H1 (cell line): Measurements from ENCODE around the gene STX2. TPM values are rescaled to one million over a fixed set of nuclear protein-coding genes. Genes with fewer than 3 reads are reported as not detected.

Source experiments
- CTCF ChIA-PET: fragments of 300-600 bp; sonication (Branson Sonifier 250); formaldehyde crosslinking; loops from one replicate; lab custom pipeline; 2021; ENCODE audit not compliant: partially characterized antibody; lab: Charles Lee
- POLR2A ChIA-PET: fragments of 300-600 bp; sonication (Branson Sonifier 250); formaldehyde crosslinking; loops from one replicate; lab custom pipeline; 2021; ENCODE audit warnings: inconsistent platforms; ENCODE audit not compliant: partially characterized antibody; lab: Charles Lee
- DNase-seq, 2 experiments: peaks; one replicate each; pipeline versions ENCODE4 v3.0.0 to v3.0.0-alpha.2; 2010 to 2022; ENCODE audit warnings: low spot score in 2 of 2, low read depth in 1 of 2, mixed read lengths in 1 of 2
- FAIRE-seq: peaks from 2 replicates; lab custom pipeline; 2011; peaks lifted over from hg19 to GRCh38; lab: Jason Lieb, UNC
- H2AFZ ChIP-seq: 2 replicates; pipeline ENCODE4 v1.8.1; 2012; ENCODE audit warnings: low read length, inconsistent platforms
- H2AK5ac ChIP-seq: 2 replicates; pipeline ENCODE4 v1.6.1; 2013; ENCODE audit warnings: low read depth, low read length
- H2BK120ac ChIP-seq: replicated peaks from 2 replicates; pipeline ENCODE3; 2013; ENCODE audit warnings: low read depth, low read length, inconsistent platforms
- H2BK12ac ChIP-seq: 2 replicates; pipeline ENCODE4 v1.6.1; 2013; ENCODE audit warnings: low read depth, low read length
- H2BK15ac ChIP-seq: 2 replicates; pipeline ENCODE4 v1.6.1; 2013; ENCODE audit warnings: low read length
- H2BK20ac ChIP-seq: 2 replicates; pipeline ENCODE4 v1.6.1; 2013; ENCODE audit warnings: low read length
- H2BK5ac ChIP-seq: 2 replicates; pipeline ENCODE4 v1.6.1; 2013; ENCODE audit warnings: low read depth, low read length
- H3K14ac ChIP-seq: 2 replicates; pipeline ENCODE4 v1.6.1; 2013; ENCODE audit warnings: inconsistent platforms; ENCODE audit not compliant: insufficient read length
- H3K18ac ChIP-seq: 2 replicates; pipeline ENCODE4 v1.6.1; 2013; ENCODE audit warnings: low read length; ENCODE audit errors: extremely low read depth
- H3K23ac ChIP-seq: 2 replicates; pipeline ENCODE4 v1.6.1; 2013; ENCODE audit warnings: inconsistent platforms; ENCODE audit not compliant: insufficient read length
- H3K23me2 ChIP-seq: 2 replicates; pipeline ENCODE4 v1.6.1; 2013; ENCODE audit warnings: low read depth, low read length
- H3K27ac ChIP-seq: 2 replicates; pipeline ENCODE4 v1.6.1; 2011; ENCODE audit warnings: low read depth, low read length, inconsistent platforms
- H3K27me3 ChIP-seq, 4 experiments: replicated peaks in 1 of 4; 1 replicate in 1 of 4; 2 replicates in 3 of 4; pipeline versions ENCODE4 v1.6.1 to v1.8.1; 2011 to 2013; ENCODE audit warnings: low read length in 3 of 4, mild to moderate bottlenecking in 3 of 4, inconsistent platforms in 2 of 4, mixed read lengths in 2 of 4, moderate library complexity in 1 of 4; ENCODE audit not compliant: control insufficient read depth in 3 of 4, insufficient read depth in 3 of 4; ENCODE audit errors: extremely low read depth in 1 of 4
- H3K36me3 ChIP-seq, 4 experiments: 2 replicates each; pipeline versions ENCODE4 v1.6.1 to v1.8.1; 2011 to 2013; ENCODE audit warnings: mild to moderate bottlenecking in 4 of 4, low read length in 3 of 4, moderate library complexity in 2 of 4, control low read depth in 1 of 4, inconsistent platforms in 1 of 4; ENCODE audit not compliant: insufficient read depth in 4 of 4, control insufficient read depth in 2 of 4
- H3K4ac ChIP-seq: replicated peaks from 2 replicates; pipeline ENCODE3; 2013; ENCODE audit warnings: low read length, low read depth, mixed read lengths, inconsistent platforms; ENCODE audit not compliant: insufficient read length
- H3K4me1 ChIP-seq, 4 experiments: replicated peaks in 1 of 4; 1 replicate in 1 of 4; 2 replicates in 3 of 4; pipeline versions ENCODE4 v1.6.1 to v1.8.1; 2011 to 2013; ENCODE audit warnings: low read length in 3 of 4, inconsistent platforms in 2 of 4, mixed read lengths in 1 of 4; ENCODE audit not compliant: insufficient read depth in 4 of 4, control insufficient read depth in 3 of 4
- H3K4me2 ChIP-seq, 2 experiments: 2 replicates each; pipeline versions ENCODE4 v1.6.1 to v1.8.1; 2011 to 2013; ENCODE audit warnings: low read depth in 2 of 2, low read length in 2 of 2, control low read depth in 1 of 2, inconsistent platforms in 1 of 2, mild to moderate bottlenecking in 1 of 2; ENCODE audit not compliant: insufficient read depth in 1 of 2
- H3K4me3 ChIP-seq, 4 experiments: fragments of 200-600, 300-600 bp in 1 of 4; sonication (generic), shearing (Covaris generic), sonication (Bioruptor Twin) in 1 of 4; 2 replicates each; pipeline versions ENCODE4 v1.5.1 to v1.8.1; 2011 to 2016; ENCODE audit warnings: low read length in 4 of 4, low read depth in 3 of 4, control low read depth in 2 of 4, inconsistent platforms in 2 of 4, mild to moderate bottlenecking in 2 of 4, mixed read lengths in 1 of 4, moderate library complexity in 1 of 4; ENCODE audit not compliant: insufficient read depth in 2 of 4; ENCODE audit errors: extremely low read depth in 1 of 4
- H3K56ac ChIP-seq: replicated peaks from 2 replicates; pipeline ENCODE3; 2013; ENCODE audit warnings: low read depth, mild to moderate bottlenecking, mixed read lengths, low read length, inconsistent platforms; ENCODE audit not compliant: insufficient read length
- H3K79me1 ChIP-seq: 2 replicates; pipeline ENCODE4 v1.6.1; 2013; ENCODE audit warnings: low read depth, low read length, control low read depth
- H3K79me2 ChIP-seq, 2 experiments: 2 replicates each; pipeline versions ENCODE4 v1.6.1 to v1.8.1; 2012 to 2013; ENCODE audit warnings: low read length in 2 of 2, mild to moderate bottlenecking in 2 of 2, inconsistent platforms in 1 of 2; ENCODE audit not compliant: insufficient read depth in 2 of 2, control insufficient read depth in 1 of 2
- H3K9ac ChIP-seq, 4 experiments: replicated peaks in 1 of 4; 1 replicate in 1 of 4; 2 replicates in 3 of 4; pipeline versions ENCODE4 v1.6.1 to v1.8.1; 2011 to 2013; ENCODE audit warnings: low read depth in 3 of 4, low read length in 3 of 4, control low read depth in 2 of 4, mild to moderate bottlenecking in 2 of 4, moderate library complexity in 2 of 4, inconsistent platforms in 1 of 4; ENCODE audit errors: extremely low read depth in 1 of 4
- H3K9me3 ChIP-seq, 2 experiments: 2 replicates each; pipeline versions ENCODE4 v1.6.1 to v1.8.1; 2012 to 2013; ENCODE audit warnings: mild to moderate bottlenecking in 2 of 2, moderate library complexity in 2 of 2, control low read depth in 1 of 2, inconsistent platforms in 1 of 2, low read depth in 1 of 2, low read length in 1 of 2, mixed read lengths in 1 of 2; ENCODE audit not compliant: insufficient read depth in 2 of 2
- H4K20me1 ChIP-seq, 2 experiments: replicated peaks in 1 of 2; 2 replicates each; pipeline versions ENCODE3 to v1.8.1; 2011 to 2013; ENCODE audit warnings: inconsistent platforms in 2 of 2, low read length in 2 of 2, mild to moderate bottlenecking in 1 of 2; ENCODE audit not compliant: insufficient read depth in 2 of 2, control insufficient read depth in 1 of 2
- H4K5ac ChIP-seq: 2 replicates; pipeline ENCODE4 v1.6.1; 2013; ENCODE audit warnings: low read length, low read depth, mixed read lengths, inconsistent platforms; ENCODE audit not compliant: insufficient read length
- H4K8ac ChIP-seq: 2 replicates; pipeline ENCODE4 v1.8.0; 2013; ENCODE audit warnings: mild to moderate bottlenecking, moderate library complexity, low read length, inconsistent platforms; ENCODE audit not compliant: insufficient read depth; ENCODE audit errors: extremely low read depth
- H4K91ac ChIP-seq: replicated peaks from 2 replicates; pipeline ENCODE3; 2013; ENCODE audit warnings: low read length, mixed read lengths, inconsistent platforms; ENCODE audit not compliant: insufficient read length
- SIX5 ChIP-seq: IDR thresholded peaks from 2 replicates; pipeline ENCODE4 v1.6.1; 2011; ENCODE audit warnings: mild to moderate bottlenecking, low read depth, low read length
- WGBS, 2 experiments: shearing (Covaris generic) in 1 of 2; methylation state at CpG; one replicate each; pipeline versions ENCODE4 v1.1.6 to v1.1.7; 2013 to 2015; ENCODE audit warnings: low lambda C conversion rate in 2 of 2, mixed read lengths in 2 of 2, inconsistent platforms in 1 of 2, low coverage in 1 of 2, missing lambda C conversion rate in 1 of 2; ENCODE audit not compliant: insufficient replicate concordance in 2 of 2, insufficient coverage in 1 of 2, insufficient read length in 1 of 2; ENCODE audit errors: extremely low coverage in 1 of 2, missing lambda C conversion rate in 1 of 2; 5-methylcytosine and 5-hydroxymethylcytosine counted together
- polyA plus RNA-seq, 7 experiments: library from polyadenylated mRNA; depleted of rRNA in 3 of 7; stranded (reverse) in 5 of 7; unstranded in 2 of 7; fragments of >200 nt in 5 of 7; fragments of 200-250 nt in 2 of 7; gene quantifications; 1 replicate in 5 of 7; 2 replicates in 1 of 7; 4 replicates in 1 of 7; pipeline versions ENCODE4 v1.2.1 to v1.2.3, GENCODE V29; 2011 to 2013; ENCODE audit warnings: missing spikeins in 2 of 7, mixed read lengths in 2 of 7
- total RNA-seq: library from RNA; stranded (reverse); fragmentation: NEBNext Ultra II Directional; extraction: Animal tissue kit (Norgen Biotek cat#: 25700); gene quantifications from 2 replicates; pipeline ENCODE4 v1.2.1, GENCODE V29; 2021

The STX2 gene
- total and polyA plus RNA-seq, 2 of the 8 experiments (the other 6 are each of a cell fraction or from before 2014, with no cell fraction given): 20.0 to 26.3 TPM

GRCh38 chr12:130827432-130827831, 11.6 kb downstream of the STX2 start:
- Histone ChIP-seq H3K4ac (no peak overlapping the region), H4K91ac (no peak overlapping the region), H3K23ac (no peak overlapping the region), H2BK20ac (no peak overlapping the region), H2BK15ac (no peak overlapping the region), H2BK12ac (no peak overlapping the region), H3K4me1 (peaks cover 0 to 16% (median 12%) of the 10 kb centered on the region in 4 experiments; a peak in 6 of 7 replicates), H3K27me3 (no peaks in the 10 kb centered on the region), H3K4me2 (no peak overlapping the region), H3K14ac (no peak overlapping the region), H4K5ac (no peak overlapping the region), H2AK5ac (no peak overlapping the region), H3K18ac (no peak overlapping the region), H3K27ac (no peak overlapping the region), H3K4me3 (no peak overlapping the region), H3K36me3 (peaks cover 0 to 5% (median 2%) of the 10 kb centered on the region in 4 experiments; a peak in 3 of 8 replicates), H3K79me2 (peaks cover 0 to 34% of the 10 kb centered on the region in 2 experiments; a peak in 1 of 4 replicates), H3K23me2 (no peaks in the 10 kb centered on the region), H2BK5ac (no peak overlapping the region), H2BK120ac (no peak overlapping the region), H3K9ac (no peak overlapping the region), H3K79me1 (peaks cover 3% of the 10 kb centered on the region), H3K9me3 (no peaks in the 10 kb centered on the region), H3K56ac (no peak overlapping the region), H2AFZ (no peak overlapping the region), H4K20me1 (no peaks in the 10 kb centered on the region), H4K8ac (no peak overlapping the region)
- ChIA-PET CTCF (interaction anchor here (0.7 to 6.3 kb wide), 13 partner anchors 8 to 794 kb away, joined by 3 to 70 read pairs (median 5); partner anchors contain the start of gene STX2), POLR2A (interaction anchor here (0.7 to 2.6 kb wide), 7 partner anchors 8 to 54 kb away, joined by 3 to 13 read pairs (median 3); no protein-coding TSS in a partner anchor)
- FAIRE-seq: no peak
- 85% methylated on average over 3 of the region's 3 CpGs; no CpG with 5 or more reads in 1 of the 2 experiments for WGBS, 2 experiments
- no peak for DNase-seq
- TF ChIP-seq SIX5: no peak
